Activated naive CD8-positive, alpha-beta T cell treated with anti-CD3 and anti-CD28 coated beads for 36 hours (primary cell): Measurements from ENCODE around the gene DCLK1. TPM values are rescaled to one million over a fixed set of nuclear protein-coding genes. Genes with fewer than 3 reads are reported as not detected.

Experiments
- DNase-seq: peaks from one replicate; pipeline ENCODE4 v3.0.0; 2021
- H3K27ac Mint-ChIP-seq: one replicate; pipeline ENCODE4 v1.8.0; 2022; ENCODE audit warnings: mild to moderate bottlenecking, moderate library complexity, mixed read lengths
- H3K27me3 Mint-ChIP-seq: one replicate; pipeline ENCODE4 v1.8.0; 2022; ENCODE audit warnings: mild to moderate bottlenecking, mixed read lengths
- H3K36me3 Mint-ChIP-seq: one replicate; pipeline ENCODE4 v1.8.0; 2021; ENCODE audit warnings: mild to moderate bottlenecking, mixed read lengths
- H3K4me1 Mint-ChIP-seq: one replicate; pipeline ENCODE4 v1.8.0; 2021; ENCODE audit warnings: mixed read lengths
- H3K4me3 Mint-ChIP-seq: one replicate; pipeline ENCODE4 v1.8.0; 2022; ENCODE audit warnings: mild to moderate bottlenecking, moderate library complexity, mixed read lengths
- H3K9me3 Mint-ChIP-seq: one replicate; pipeline ENCODE4 v1.8.0; 2022; ENCODE audit warnings: mixed read lengths
- total RNA-seq, 2 experiments: library from RNA; stranded (reverse); gene quantifications; one replicate each; pipeline ENCODE4 v1.2.3, GENCODE V29; 2021

The DCLK1 gene
- total RNA-seq, 2 experiments from 2014 or later: not detected

DNA sequence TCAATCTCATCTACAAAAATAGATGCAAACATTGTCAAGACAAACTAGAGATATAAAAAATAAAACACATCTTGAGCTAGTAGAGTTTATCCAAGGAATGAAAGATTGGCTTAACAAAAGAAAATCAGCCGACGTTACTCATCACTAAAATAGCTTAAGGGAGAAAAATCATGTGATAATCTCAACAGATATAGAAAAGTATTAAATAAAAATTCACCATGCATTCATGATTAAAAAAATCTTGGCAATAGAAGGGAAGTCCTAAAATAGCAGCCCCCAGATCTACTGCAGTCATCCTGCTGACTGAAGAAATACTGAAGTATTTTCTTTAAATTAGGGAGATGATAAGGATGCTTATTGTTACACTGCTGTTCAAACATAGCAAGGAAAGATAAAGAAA lies 12.6 kb upstream of the DCLK1 start:
- Mint-ChIP-seq H3K27me3 (peaks cover 3% of the 10 kb centered on the region), H3K4me1 (no peaks in the 10 kb centered on the region), H3K4me3 (no peak overlapping the region), H3K9me3 (no peaks in the 10 kb centered on the region), H3K27ac (no peak overlapping the region), H3K36me3 (no peaks in the 10 kb centered on the region)
- DNase-seq: no peak

DNA sequence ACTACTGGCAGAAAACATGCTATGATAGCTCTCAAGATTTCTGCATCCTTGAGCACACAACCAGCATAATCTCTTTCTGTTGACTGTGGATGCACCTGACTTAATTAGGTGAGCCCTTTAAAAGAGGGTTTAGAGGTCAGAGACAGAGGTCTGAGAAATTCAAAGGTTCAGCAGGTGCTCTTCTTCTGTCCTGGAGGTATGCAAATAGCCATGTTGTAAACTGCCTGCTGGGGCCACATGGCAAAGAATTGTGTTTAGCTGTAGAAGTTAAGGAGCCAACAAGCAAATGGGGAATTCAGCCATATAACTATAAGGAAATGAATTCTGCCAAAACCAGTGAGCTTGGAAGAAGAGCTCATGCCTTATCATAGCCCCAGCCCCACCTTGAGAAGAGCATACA lies 11.6 kb upstream of the DCLK1 start:
- H3K9me3 Mint-ChIP-seq: no peaks in the 10 kb centered on the region
- no peak overlapping the region for H3K27ac Mint-ChIP-seq
- no peaks in the 10 kb centered on the region for H3K36me3 Mint-ChIP-seq
- DNase-seq: no peak
- H3K27me3 Mint-ChIP-seq: peaks cover 7% of the 10 kb centered on the region
- no peak overlapping the region for H3K4me3 Mint-ChIP-seq
- no peaks in the 10 kb centered on the region for H3K4me1 Mint-ChIP-seq

- Mint-ChIP-seq H3K36me3 (no peaks in the 10 kb centered on the region), H3K4me1 (no peaks in the 10 kb centered on the region), H3K4me3 (no peak overlapping the region), H3K27me3 (peaks cover 41% of the 10 kb centered on the region), H3K27ac (no peak overlapping the region), H3K9me3 (no peaks in the 10 kb centered on the region)
- DNase-seq: no peak
Observed at GRCh38 chr13:36135876-36136275, 4.7 kb upstream of the DCLK1 start.

DNA sequence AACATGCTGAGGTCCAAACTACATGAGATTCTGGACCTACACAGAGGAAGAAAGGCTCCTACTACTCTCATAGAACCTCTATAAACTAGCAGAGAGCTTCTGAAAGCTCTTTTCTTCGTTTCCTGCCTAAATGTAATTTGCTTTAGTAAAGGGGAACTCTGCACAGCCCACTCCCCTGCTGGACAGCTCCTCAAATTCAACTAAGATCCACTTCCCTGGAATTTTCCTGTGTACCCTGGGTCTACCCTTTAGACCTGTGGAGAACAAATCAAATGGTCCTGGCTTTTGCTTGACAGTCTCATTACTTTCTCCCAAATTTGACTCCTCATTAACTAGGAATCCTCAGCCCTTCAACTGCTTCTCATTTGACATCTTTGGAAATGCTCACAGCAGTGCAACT lies 3.5 kb upstream of the DCLK1 start:
- H3K4me3 Mint-ChIP-seq: no peak overlapping the region
- no peak overlapping the region for H3K27ac Mint-ChIP-seq
- DNase-seq: no peak
- no peaks in the 10 kb centered on the region for H3K36me3 Mint-ChIP-seq
- no peaks in the 10 kb centered on the region for H3K9me3 Mint-ChIP-seq
- peaks cover 2% of the 10 kb centered on the region for H3K4me1 Mint-ChIP-seq
- H3K27me3 Mint-ChIP-seq: peaks cover 47% of the 10 kb centered on the region

DNA sequence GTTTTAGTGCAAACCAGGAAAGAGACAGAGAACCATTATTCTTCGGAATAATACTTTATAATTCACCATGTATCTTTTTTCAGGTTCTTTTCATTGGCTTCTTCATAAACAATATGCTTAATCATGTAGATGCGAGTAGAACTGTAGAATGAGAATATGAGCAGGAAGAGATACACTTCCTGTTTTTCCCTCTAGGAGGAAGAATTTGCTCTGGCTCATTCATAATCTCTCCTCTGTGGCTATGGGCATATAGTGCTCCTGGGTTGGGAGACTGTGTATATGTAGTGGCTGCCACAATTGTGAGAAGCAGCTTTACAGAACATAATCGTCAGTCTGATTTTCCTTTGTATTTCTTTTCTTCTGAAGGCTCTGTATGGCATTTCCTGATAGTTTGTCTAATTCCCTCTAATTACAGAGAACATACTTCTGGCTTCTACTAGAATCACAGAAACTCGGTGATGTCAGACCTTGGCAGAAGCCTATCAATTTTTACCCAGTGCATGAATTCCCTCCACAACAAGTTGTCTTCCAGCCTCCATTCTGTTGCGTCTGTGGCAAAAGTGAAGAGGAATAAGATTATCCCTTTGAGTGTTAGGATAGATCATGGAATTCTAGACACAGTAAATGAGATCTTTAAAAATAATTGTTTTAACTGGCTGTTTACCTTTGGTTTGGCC lies 2.9 kb upstream of the DCLK1 start:
- no peak overlapping the region for H3K4me3 Mint-ChIP-seq
- H3K4me1 Mint-ChIP-seq: peaks cover 2% of the 10 kb centered on the region
- H3K36me3 Mint-ChIP-seq: no peaks in the 10 kb centered on the region

DNA sequence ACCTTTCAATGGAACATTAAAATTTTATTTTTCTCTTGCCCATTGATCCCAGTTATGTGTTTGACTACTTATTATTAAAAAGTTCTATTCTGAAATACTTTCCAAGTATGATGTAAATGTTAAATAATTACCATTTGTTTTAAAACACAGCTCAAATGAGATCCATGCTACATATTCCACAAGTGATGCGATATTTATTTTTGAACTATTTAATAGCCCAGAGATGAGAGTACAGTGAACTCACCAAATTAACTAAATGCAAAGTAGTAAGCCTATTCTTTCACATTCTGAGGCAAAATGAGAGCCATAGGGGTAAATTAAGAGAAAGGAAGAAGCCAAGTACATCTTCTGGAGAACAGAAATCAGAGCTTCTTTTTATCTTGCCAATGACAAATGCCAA lies 1.2 kb upstream of the DCLK1 start:
- H3K4me3 Mint-ChIP-seq: no peak overlapping the region
- H3K4me1 Mint-ChIP-seq: peaks cover 2% of the 10 kb centered on the region
- no peak for DNase-seq
- peaks cover 47% of the 10 kb centered on the region for H3K27me3 Mint-ChIP-seq
- no peak overlapping the region for H3K27ac Mint-ChIP-seq
- no peaks in the 10 kb centered on the region for H3K36me3 Mint-ChIP-seq
- H3K9me3 Mint-ChIP-seq: no peaks in the 10 kb centered on the region

More for the DNA sequence above, 2.9 kb upstream of the DCLK1 start:
- H3K9me3 Mint-ChIP-seq: no peaks in the 10 kb centered on the region
- H3K27ac Mint-ChIP-seq: no peak overlapping the region
- no peak for DNase-seq
- peaks cover 47% of the 10 kb centered on the region for H3K27me3 Mint-ChIP-seq

- H3K9me3 Mint-ChIP-seq: no peaks in the 10 kb centered on the region
- no peaks in the 10 kb centered on the region for H3K36me3 Mint-ChIP-seq
- peaks cover 2% of the 10 kb centered on the region for H3K4me1 Mint-ChIP-seq
- H3K27ac Mint-ChIP-seq: no peak overlapping the region
- no peak for DNase-seq
- H3K27me3 Mint-ChIP-seq: peaks cover 47% of the 10 kb centered on the region
- H3K4me3 Mint-ChIP-seq: no peak overlapping the region
Observed at GRCh38 chr13:36131931-36132297, 732 bp upstream of the DCLK1 start.

GRCh38 chr13:36130552-36131221 lies 495 bp downstream of the DCLK1 start:
- H3K9me3 Mint-ChIP-seq: no peaks in the 10 kb centered on the region
- no peak for DNase-seq
- no peak overlapping the region for H3K4me3 Mint-ChIP-seq
- H3K27ac Mint-ChIP-seq: no peak overlapping the region
- no peaks in the 10 kb centered on the region for H3K36me3 Mint-ChIP-seq
- H3K4me1 Mint-ChIP-seq: peaks cover 2% of the 10 kb centered on the region
- peaks cover 46% of the 10 kb centered on the region for H3K27me3 Mint-ChIP-seq

DNA sequence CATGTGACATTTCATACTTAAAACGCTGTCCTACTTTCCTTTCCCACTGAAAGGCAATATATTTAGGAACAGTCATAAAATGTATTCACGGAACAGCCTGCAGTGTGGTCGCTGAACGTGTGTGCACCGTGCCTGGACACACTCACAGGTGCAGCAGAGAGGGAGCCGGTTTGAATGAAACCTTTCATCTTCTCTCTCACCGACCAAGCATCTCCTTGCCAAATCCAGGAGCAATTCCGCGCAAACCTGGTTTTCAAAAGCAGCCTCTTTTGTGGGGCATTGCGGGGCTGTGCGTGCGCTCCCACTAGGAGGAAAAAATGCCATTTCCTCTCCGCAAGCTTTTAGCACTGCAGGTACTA lies 1.0 kb downstream of the DCLK1 start:
- Mint-ChIP-seq H3K4me3 (no peak overlapping the region), H3K27me3 (peaks cover 48% of the 10 kb centered on the region), H3K9me3 (no peaks in the 10 kb centered on the region), H3K27ac (no peak overlapping the region), H3K4me1 (peaks cover 2% of the 10 kb centered on the region), H3K36me3 (no peaks in the 10 kb centered on the region)
- DNase-seq: no peak

DNA sequence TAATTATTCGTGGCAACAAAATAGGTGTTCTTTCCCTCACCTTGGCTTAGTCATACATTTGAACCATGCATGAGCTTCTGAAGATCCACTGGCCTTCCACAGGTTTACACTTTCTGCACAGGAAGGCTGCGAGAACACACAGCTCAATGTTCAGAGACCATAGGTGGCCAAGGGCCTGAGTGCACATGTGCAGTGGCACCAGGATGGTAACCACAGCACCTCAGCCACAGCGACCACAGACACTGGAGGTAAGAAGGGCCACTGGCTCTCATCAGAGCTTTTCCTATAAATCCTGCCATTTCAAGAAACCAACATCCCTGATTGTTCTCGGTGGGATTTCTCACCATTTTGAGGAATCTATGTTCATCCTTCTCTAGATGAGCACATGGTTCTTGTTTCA lies 1.6 kb downstream of the DCLK1 start:
- Mint-ChIP-seq H3K27me3 (peaks cover 48% of the 10 kb centered on the region), H3K4me1 (peaks cover 2% of the 10 kb centered on the region), H3K27ac (no peak overlapping the region), H3K4me3 (no peak overlapping the region), H3K36me3 (no peaks in the 10 kb centered on the region), H3K9me3 (no peaks in the 10 kb centered on the region)
- no peak for DNase-seq

- no peaks in the 10 kb centered on the region for H3K9me3 Mint-ChIP-seq
- no peak overlapping the region for H3K27ac Mint-ChIP-seq
- H3K36me3 Mint-ChIP-seq: no peaks in the 10 kb centered on the region
- peaks cover 20% of the 10 kb centered on the region for H3K27me3 Mint-ChIP-seq
- peaks cover 2% of the 10 kb centered on the region for H3K4me1 Mint-ChIP-seq
- DNase-seq: no peak
- no peak overlapping the region for H3K4me3 Mint-ChIP-seq
Observed at GRCh38 chr13:36126491-36126890, 4.7 kb downstream of the DCLK1 start.

- Mint-ChIP-seq H3K4me1 (peaks cover 2% of the 10 kb centered on the region), H3K27ac (no peak overlapping the region), H3K9me3 (no peaks in the 10 kb centered on the region), H3K4me3 (no peak overlapping the region), H3K36me3 (no peaks in the 10 kb centered on the region), H3K27me3 (peaks cover 17% of the 10 kb centered on the region)
- no peak for DNase-seq
Observed at GRCh38 chr13:36125841-36126240, 5.3 kb downstream of the DCLK1 start.

GRCh38 chr13:36124236-36124822 lies 6.9 kb downstream of the DCLK1 start:
- H3K27me3 Mint-ChIP-seq: peaks cover 9% of the 10 kb centered on the region
- no peaks in the 10 kb centered on the region for H3K36me3 Mint-ChIP-seq
- H3K27ac Mint-ChIP-seq: no peak overlapping the region
- no peak for DNase-seq
- no peaks in the 10 kb centered on the region for H3K4me1 Mint-ChIP-seq
- no peak overlapping the region for H3K4me3 Mint-ChIP-seq
- H3K9me3 Mint-ChIP-seq: no peaks in the 10 kb centered on the region

- no peak for DNase-seq
- Mint-ChIP-seq H3K36me3 (no peaks in the 10 kb centered on the region), H3K4me1 (no peaks in the 10 kb centered on the region), H3K27ac (no peak overlapping the region), H3K9me3 (no peaks in the 10 kb centered on the region), H3K27me3 (no peaks in the 10 kb centered on the region), H3K4me3 (no peak overlapping the region)
Observed at GRCh38 chr13:36115306-36115705, 15.9 kb downstream of the DCLK1 start.

GRCh38 chr13:36114233-36114632 lies 16.9 kb downstream of the DCLK1 start:
- Mint-ChIP-seq H3K9me3 (no peaks in the 10 kb centered on the region), H3K4me3 (no peak overlapping the region), H3K27ac (no peak overlapping the region), H3K4me1 (no peaks in the 10 kb centered on the region), H3K36me3 (no peaks in the 10 kb centered on the region), H3K27me3 (no peaks in the 10 kb centered on the region)
- DNase-seq: no peak

DNA sequence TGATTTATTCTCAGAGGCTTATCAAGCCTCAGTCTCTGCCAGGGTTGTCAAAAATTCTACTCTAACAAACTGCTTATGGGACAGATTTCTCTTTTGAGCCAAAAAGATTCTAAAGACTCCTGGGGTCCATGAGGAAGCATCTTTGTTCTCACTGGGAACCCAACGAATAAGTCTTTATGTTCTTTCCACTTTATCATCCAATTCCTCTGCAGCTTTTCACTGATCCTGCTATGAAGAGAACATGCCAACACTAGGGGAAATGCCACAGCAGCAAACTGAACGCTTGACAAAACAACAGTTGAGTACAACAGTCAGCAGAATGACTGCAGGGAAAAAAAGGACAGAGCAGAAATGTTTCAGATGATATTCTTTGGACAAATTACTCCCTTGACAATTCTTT lies 22.2 kb downstream of the DCLK1 start:
- H3K4me3 Mint-ChIP-seq: no peak overlapping the region
- no peaks in the 10 kb centered on the region for H3K4me1 Mint-ChIP-seq
- no peak overlapping the region for H3K27ac Mint-ChIP-seq
- no peaks in the 10 kb centered on the region for H3K9me3 Mint-ChIP-seq
- H3K36me3 Mint-ChIP-seq: no peaks in the 10 kb centered on the region
- DNase-seq: no peak
- no peaks in the 10 kb centered on the region for H3K27me3 Mint-ChIP-seq
